Neural cell (in vitro differentiated cells): ENCODE results near the gene GPR107.

Source experiments
- EP300 ChIP-seq: fragments of 450-650 bp; conservative IDR thresholded peaks from 2 replicates; pipeline ENCODE4 v1.6.1; 2014; ENCODE audit warnings: antibody characterized with exemption, mild to moderate bottlenecking, moderate library complexity; ENCODE audit not compliant: poor library complexity, severe bottlenecking
- EZH2 ChIP-seq: fragments of 200-600, 300-800 bp; shearing (Covaris generic), sonication (generic); IDR thresholded peaks from 2 replicates; pipeline ENCODE4 v1.6.1; 2014; ENCODE audit warnings: antibody characterized with exemption, low read length, borderline replicate concordance, mild to moderate bottlenecking; ENCODE audit not compliant: insufficient read depth, poor library complexity, severe bottlenecking
- MXI1 ChIP-seq: fragments of 450-650 bp; conservative IDR thresholded peaks from 2 replicates; pipeline ENCODE4 v1.6.1; 2014; ENCODE audit warnings: antibody characterized with exemption, mild to moderate bottlenecking; ENCODE audit not compliant: poor library complexity, severe bottlenecking
- POLR2AphosphoS5 ChIP-seq: IDR thresholded peaks from 2 replicates; pipeline ENCODE4 v1.6.1; 2012
- RAD21 ChIP-seq: fragments of 450-650 bp; conservative IDR thresholded peaks from 2 replicates; pipeline ENCODE4 v1.6.1; 2014; ENCODE audit warnings: antibody characterized with exemption, mild to moderate bottlenecking, moderate library complexity
- SMC3 ChIP-seq: fragments of 450-650 bp; conservative IDR thresholded peaks from 2 replicates; pipeline ENCODE4 v1.6.1; 2014; ENCODE audit warnings: antibody characterized with exemption, mild to moderate bottlenecking, moderate library complexity; ENCODE audit not compliant: poor library complexity
- TAF1 ChIP-seq: IDR thresholded peaks from 2 replicates; pipeline ENCODE4 v1.6.1; 2012; ENCODE audit warnings: low read depth
- TF ChIP-seq, protein P1 (sequence below): IDR thresholded peaks from 2 replicates; pipeline ENCODE4 v1.6.1; 2012; ENCODE audit warnings: borderline replicate concordance
- TF ChIP-seq, protein P2 (sequence below): fragments of 450-650 bp; IDR thresholded peaks from 2 replicates; pipeline ENCODE4 v1.5.1; 2014; ENCODE audit warnings: antibody characterized with exemption, mild to moderate bottlenecking, moderate library complexity; ENCODE audit not compliant: poor library complexity, severe bottlenecking

DNA sequence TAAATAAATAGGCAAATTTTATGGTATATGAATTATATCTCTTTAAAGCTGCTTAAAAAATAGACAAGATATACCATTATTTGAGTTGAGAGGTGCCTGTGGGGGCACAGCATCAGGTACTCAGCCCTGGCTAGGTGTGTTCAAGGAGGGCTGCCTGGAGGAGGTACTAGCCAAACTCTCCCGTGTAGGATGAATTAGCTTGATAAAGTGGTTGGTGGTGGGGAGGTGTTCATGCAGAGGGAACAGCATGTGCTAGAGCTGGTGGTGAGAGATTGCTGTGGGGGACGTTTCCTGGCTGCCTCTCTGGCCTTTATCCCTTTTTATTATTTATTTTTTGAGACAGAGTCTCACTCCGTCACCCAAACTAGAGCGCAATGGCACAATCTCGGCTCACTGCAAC, 95.3 kb downstream of the GPR107 start:
- TF ChIP-seq, protein P1, sequence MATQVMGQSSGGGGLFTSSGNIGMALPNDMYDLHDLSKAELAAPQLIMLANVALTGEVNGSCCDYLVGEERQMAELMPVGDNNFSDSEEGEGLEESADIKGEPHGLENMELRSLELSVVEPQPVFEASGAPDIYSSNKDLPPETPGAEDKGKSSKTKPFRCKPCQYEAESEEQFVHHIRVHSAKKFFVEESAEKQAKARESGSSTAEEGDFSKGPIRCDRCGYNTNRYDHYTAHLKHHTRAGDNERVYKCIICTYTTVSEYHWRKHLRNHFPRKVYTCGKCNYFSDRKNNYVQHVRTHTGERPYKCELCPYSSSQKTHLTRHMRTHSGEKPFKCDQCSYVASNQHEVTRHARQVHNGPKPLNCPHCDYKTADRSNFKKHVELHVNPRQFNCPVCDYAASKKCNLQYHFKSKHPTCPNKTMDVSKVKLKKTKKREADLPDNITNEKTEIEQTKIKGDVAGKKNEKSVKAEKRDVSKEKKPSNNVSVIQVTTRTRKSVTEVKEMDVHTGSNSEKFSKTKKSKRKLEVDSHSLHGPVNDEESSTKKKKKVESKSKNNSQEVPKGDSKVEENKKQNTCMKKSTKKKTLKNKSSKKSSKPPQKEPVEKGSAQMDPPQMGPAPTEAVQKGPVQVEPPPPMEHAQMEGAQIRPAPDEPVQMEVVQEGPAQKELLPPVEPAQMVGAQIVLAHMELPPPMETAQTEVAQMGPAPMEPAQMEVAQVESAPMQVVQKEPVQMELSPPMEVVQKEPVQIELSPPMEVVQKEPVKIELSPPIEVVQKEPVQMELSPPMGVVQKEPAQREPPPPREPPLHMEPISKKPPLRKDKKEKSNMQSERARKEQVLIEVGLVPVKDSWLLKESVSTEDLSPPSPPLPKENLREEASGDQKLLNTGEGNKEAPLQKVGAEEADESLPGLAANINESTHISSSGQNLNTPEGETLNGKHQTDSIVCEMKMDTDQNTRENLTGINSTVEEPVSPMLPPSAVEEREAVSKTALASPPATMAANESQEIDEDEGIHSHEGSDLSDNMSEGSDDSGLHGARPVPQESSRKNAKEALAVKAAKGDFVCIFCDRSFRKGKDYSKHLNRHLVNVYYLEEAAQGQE, result no peak
- TF ChIP-seq EZH2, result no peak
- TF ChIP-seq, protein P2, sequence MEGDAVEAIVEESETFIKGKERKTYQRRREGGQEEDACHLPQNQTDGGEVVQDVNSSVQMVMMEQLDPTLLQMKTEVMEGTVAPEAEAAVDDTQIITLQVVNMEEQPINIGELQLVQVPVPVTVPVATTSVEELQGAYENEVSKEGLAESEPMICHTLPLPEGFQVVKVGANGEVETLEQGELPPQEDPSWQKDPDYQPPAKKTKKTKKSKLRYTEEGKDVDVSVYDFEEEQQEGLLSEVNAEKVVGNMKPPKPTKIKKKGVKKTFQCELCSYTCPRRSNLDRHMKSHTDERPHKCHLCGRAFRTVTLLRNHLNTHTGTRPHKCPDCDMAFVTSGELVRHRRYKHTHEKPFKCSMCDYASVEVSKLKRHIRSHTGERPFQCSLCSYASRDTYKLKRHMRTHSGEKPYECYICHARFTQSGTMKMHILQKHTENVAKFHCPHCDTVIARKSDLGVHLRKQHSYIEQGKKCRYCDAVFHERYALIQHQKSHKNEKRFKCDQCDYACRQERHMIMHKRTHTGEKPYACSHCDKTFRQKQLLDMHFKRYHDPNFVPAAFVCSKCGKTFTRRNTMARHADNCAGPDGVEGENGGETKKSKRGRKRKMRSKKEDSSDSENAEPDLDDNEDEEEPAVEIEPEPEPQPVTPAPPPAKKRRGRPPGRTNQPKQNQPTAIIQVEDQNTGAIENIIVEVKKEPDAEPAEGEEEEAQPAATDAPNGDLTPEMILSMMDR, result no peak
- no peak for TF ChIP-seq EP300
- TF ChIP-seq TAF1, result no peak
- no peak for TF ChIP-seq RAD21
- TF ChIP-seq POLR2AphosphoS5, result no peak
- TF ChIP-seq SMC3, result no peak
- no peak for TF ChIP-seq MXI1
